Measurements from ENCODE around the gene SLC44A5.

GRCh38 chr1:75438355-75438754 is 172.6 kb downstream of the SLC44A5 start:
- TF ChIP-seq EP300 (IDR thresholded peaks at IDR 0.05) (no peak), POLR2A (IDR thresholded peaks at IDR 0.05) (no peak), POLR2AphosphoS5 (IDR thresholded peaks at IDR 0.05) (no peak)
- TF ChIP-seq, protein P1, sequence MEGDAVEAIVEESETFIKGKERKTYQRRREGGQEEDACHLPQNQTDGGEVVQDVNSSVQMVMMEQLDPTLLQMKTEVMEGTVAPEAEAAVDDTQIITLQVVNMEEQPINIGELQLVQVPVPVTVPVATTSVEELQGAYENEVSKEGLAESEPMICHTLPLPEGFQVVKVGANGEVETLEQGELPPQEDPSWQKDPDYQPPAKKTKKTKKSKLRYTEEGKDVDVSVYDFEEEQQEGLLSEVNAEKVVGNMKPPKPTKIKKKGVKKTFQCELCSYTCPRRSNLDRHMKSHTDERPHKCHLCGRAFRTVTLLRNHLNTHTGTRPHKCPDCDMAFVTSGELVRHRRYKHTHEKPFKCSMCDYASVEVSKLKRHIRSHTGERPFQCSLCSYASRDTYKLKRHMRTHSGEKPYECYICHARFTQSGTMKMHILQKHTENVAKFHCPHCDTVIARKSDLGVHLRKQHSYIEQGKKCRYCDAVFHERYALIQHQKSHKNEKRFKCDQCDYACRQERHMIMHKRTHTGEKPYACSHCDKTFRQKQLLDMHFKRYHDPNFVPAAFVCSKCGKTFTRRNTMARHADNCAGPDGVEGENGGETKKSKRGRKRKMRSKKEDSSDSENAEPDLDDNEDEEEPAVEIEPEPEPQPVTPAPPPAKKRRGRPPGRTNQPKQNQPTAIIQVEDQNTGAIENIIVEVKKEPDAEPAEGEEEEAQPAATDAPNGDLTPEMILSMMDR (IDR thresholded peaks at IDR 0.05): no peak

All from stomach (tissue), 4 donors.